GM12872 (cell line): ENCODE results near the gene SPPL2C.
A peak's percentile ranks its signal among the peaks of the same experiment; 100 is the strongest.

Experiments
- CTCF ChIP-seq: IDR thresholded peaks from 3 replicates; pipeline ENCODE4 v1.5.1; 2011; ENCODE audit warnings: low read depth, mild to moderate bottlenecking, low read length, moderate library complexity; ENCODE audit not compliant: insufficient read depth

Gene SPPL2C

GRCh38 chr17:45851464-45851863 is 6.8 kb downstream of the SPPL2C start:
- TF ChIP-seq CTCF = no peak

GRCh38 chr17:45851873-45852272 is 7.2 kb downstream of the SPPL2C start:
- TF ChIP-seq CTCF = no peak

- peak; percentile 85 for TF ChIP-seq CTCF
Measured at GRCh38 chr17:45852535-45853297, 8.0 kb downstream of the SPPL2C start.

GRCh38 chr17:45854209-45854608 is 9.5 kb downstream of the SPPL2C start:
- no peak for TF ChIP-seq CTCF

- no peak for TF ChIP-seq CTCF
Measured at GRCh38 chr17:45855691-45856336, 11.1 kb downstream of the SPPL2C start.

GRCh38 chr17:45857977-45858708 is 13.5 kb downstream of the SPPL2C start:
- no peak for TF ChIP-seq CTCF

- no peak for TF ChIP-seq CTCF
Measured at GRCh38 chr17:45861165-45861564, 16.5 kb downstream of the SPPL2C start.
